SU-DHL-6 (cell line): ENCODE data around the gene ABCC8.

Source experiments
- EZH2phosphoT487 ChIP-seq: fragments of 200-600 bp; sonication (generic), shearing (Covaris generic); conservative IDR thresholded peaks from 2 replicates; pipeline ENCODE4 v1.6.1; 2018; ENCODE audit warnings: mild to moderate bottlenecking, antibody characterized with exemption, low read length, moderate library complexity, mixed read lengths
- TF ChIP-seq, protein P1 (sequence below): fragments of 200-600 bp; sonication (generic); IDR thresholded peaks from one replicate; pipeline ENCODE4 v1.5.1; 2017; ENCODE audit warnings: antibody characterized with exemption, mild to moderate bottlenecking, low read length, moderate library complexity; ENCODE audit not compliant: insufficient read depth, poor library complexity, severe bottlenecking

DNA sequence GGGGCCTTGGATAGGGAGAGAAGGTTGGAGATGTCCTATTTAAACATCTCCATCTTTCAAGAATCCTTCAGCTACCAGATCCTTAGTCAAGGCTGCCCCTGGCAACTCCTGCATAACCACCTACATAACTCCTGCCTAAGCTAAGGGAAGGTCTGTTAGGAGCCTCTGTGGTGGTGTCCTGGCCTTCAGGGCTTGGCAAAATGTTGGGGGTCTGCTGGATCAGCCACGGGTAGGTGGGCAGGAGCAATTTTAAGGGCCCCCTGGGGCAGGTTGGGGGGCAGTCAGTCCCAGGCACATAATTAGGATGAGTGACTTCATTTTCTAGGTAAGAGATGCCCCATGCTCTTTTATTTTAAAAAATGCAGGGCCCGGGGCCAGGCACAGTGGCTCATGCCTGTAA lies 41.7 kb upstream of the ABCC8 start:
- TF ChIP-seq, protein P1, sequence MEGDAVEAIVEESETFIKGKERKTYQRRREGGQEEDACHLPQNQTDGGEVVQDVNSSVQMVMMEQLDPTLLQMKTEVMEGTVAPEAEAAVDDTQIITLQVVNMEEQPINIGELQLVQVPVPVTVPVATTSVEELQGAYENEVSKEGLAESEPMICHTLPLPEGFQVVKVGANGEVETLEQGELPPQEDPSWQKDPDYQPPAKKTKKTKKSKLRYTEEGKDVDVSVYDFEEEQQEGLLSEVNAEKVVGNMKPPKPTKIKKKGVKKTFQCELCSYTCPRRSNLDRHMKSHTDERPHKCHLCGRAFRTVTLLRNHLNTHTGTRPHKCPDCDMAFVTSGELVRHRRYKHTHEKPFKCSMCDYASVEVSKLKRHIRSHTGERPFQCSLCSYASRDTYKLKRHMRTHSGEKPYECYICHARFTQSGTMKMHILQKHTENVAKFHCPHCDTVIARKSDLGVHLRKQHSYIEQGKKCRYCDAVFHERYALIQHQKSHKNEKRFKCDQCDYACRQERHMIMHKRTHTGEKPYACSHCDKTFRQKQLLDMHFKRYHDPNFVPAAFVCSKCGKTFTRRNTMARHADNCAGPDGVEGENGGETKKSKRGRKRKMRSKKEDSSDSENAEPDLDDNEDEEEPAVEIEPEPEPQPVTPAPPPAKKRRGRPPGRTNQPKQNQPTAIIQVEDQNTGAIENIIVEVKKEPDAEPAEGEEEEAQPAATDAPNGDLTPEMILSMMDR, result no peak
- TF ChIP-seq EZH2phosphoT487, result no peak
